Esophagus squamous epithelium (tissue), 5 donors: ENCODE data around the gene NHERF1. TPM values are rescaled to one million over a fixed set of nuclear protein-coding genes. Genes with fewer than 3 reads are reported as not detected.

ENCODE experiments used
- DNase-seq: peaks from one replicate; lab custom pipeline; 2025; lab: John Stamatoyannopoulos, UW
- H3K27ac ChIP-seq, 4 donors: fragments of 200-600 bp; sonication (generic); one replicate each; pipeline ENCODE4 v1.5.1; 2016 to 2019; ENCODE audit warnings: mild to moderate bottlenecking in 1 of 4
- H3K27me3 ChIP-seq, 4 donors: fragments of 200-600 bp; sonication (generic); 1 replicate in 3 of 4; 2 replicates in 1 of 4; pipeline versions ENCODE4 v1.5.1 to v1.6.0; 2017 to 2021; ENCODE audit warnings: antibody characterized with exemption in 1 of 4
- H3K36me3 ChIP-seq, 3 donors: fragments of 200-600 bp; sonication (generic); one replicate each; pipeline ENCODE4 v1.5.1; 2016 to 2019
- H3K4me1 ChIP-seq, 3 donors: fragments of 200-600 bp; sonication (generic); one replicate each; pipeline ENCODE4 v1.5.1; 2017 to 2019
- H3K4me3 ChIP-seq, 4 donors: fragments of 200-600 bp; sonication (generic); 1 replicate in 3 of 4; 2 replicates in 1 of 4; pipeline ENCODE4 v1.5.1; 2016 to 2019; ENCODE audit warnings: mild to moderate bottlenecking in 2 of 4, moderate library complexity in 1 of 4
- H3K9me3 ChIP-seq, 3 donors: fragments of 200-600 bp; sonication (generic); one replicate each; pipeline ENCODE4 v1.5.1; 2016 to 2019
- CTCF ChIP-seq, 6 experiments: fragments of 450-650 bp in 4 of 6; fragments of 200-600 bp in 2 of 6; sonication (generic) in 2 of 6; IDR thresholded peaks; one replicate each; pipeline ENCODE4 v1.5.1; 2016 to 2019; ENCODE audit warnings: antibody characterized with exemption in 6 of 6, mild to moderate bottlenecking in 4 of 6, moderate library complexity in 4 of 6
- POLR2A ChIP-seq, 4 donors: fragments of 450-650 bp; IDR thresholded peaks; one replicate each; pipeline ENCODE4 v1.6.1; 2017; ENCODE audit warnings: antibody characterized with exemption in 4 of 4, mild to moderate bottlenecking in 4 of 4, moderate library complexity in 3 of 4
- WGBS, 2 donors: methylation state at CpG; one replicate each; pipeline ENCODE4 v1.1.5; 2018; 5-methylcytosine and 5-hydroxymethylcytosine counted together
- intact Hi-C: fragments of 100-400 bp; cut with DNase I; formaldehyde crosslinking; loops from one replicate; pipeline ENCODE4 v1.15.0; 2022
- total RNA-seq, 4 donors: library from RNA; depleted of rRNA; stranded (reverse); fragments of >200 nt; gene quantifications; one replicate each; pipeline ENCODE4 v1.1.0, GENCODE V29; 2016
- donor health status: DM: yes; HTN: yes; CAD: no.

The NHERF1 gene
- total RNA-seq, 4 donors from 2014 or later: 214 to 483 (median 313) TPM

- intact Hi-C loops: no loop called here
- Histone ChIP-seq H3K9me3 (no peaks in the 10 kb centered on the region), H3K4me1 (peaks cover 0 to 3% (median 0%) of the 10 kb centered on the region in 3 donors), H3K27ac (no peak overlapping the region), H3K4me3 (no peak overlapping the region), H3K27me3 (peaks cover 0 to 17% (median 0%) of the 10 kb centered on the region in 4 donors), H3K36me3 (no peaks in the 10 kb centered on the region)
- TF ChIP-seq CTCF (IDR thresholded peaks at IDR 0.05) (no peak), POLR2A (IDR thresholded peaks at IDR 0.05) (no peak)
- no peak for DNase-seq
- 82 to 89% methylated on average over 3 of the region's 3 CpGs for WGBS, 2 donors
These were observed 19.7 kb upstream of the NHERF1 start for GRCh38 chr17:74728702-74729075.

GRCh38 chr17:74729368-74729767, 19.1 kb upstream of the NHERF1 start:
- no peak overlapping the region for H3K27ac ChIP-seq
- H3K27me3 ChIP-seq: peaks cover 0 to 21% (median 0%) of the 10 kb centered on the region in 4 donors
- H3K36me3 ChIP-seq: no peaks in the 10 kb centered on the region
- TF ChIP-seq CTCF (IDR thresholded peaks at IDR 0.05): no peak
- no peak for TF ChIP-seq POLR2A (IDR thresholded peaks at IDR 0.05)
- no peaks in the 10 kb centered on the region for H3K9me3 ChIP-seq
- intact Hi-C loops: no loop called here
- DNase-seq: no peak
- H3K4me1 ChIP-seq: peaks cover 0 to 3% (median 0%) of the 10 kb centered on the region in 3 donors
- WGBS, 2 donors: 80% methylated on average over 1 of the region's 5 CpGs; no CpG with 5 or more reads in 1 of the 2 donors
- H3K4me3 ChIP-seq: no peak overlapping the region

GRCh38 chr17:74729866-74730265, 18.6 kb upstream of the NHERF1 start:
- no peak overlapping the region for H3K27ac ChIP-seq
- H3K4me3 ChIP-seq: no peak overlapping the region
- WGBS, 2 donors: 70 to 82% methylated on average over 2 to 13 of the region's 15 CpGs
- H3K36me3 ChIP-seq: no peaks in the 10 kb centered on the region
- intact Hi-C loops: loop anchor here (5.0 kb wide), 1 partner anchor 73 kb away; no protein-coding TSS in a partner anchor
- no peak for DNase-seq
- TF ChIP-seq POLR2A (IDR thresholded peaks at IDR 0.05) (no peak), CTCF (IDR thresholded peaks at IDR 0.05) (no peak)
- H3K9me3 ChIP-seq: no peaks in the 10 kb centered on the region
- peaks cover 0 to 24% (median 0%) of the 10 kb centered on the region in 4 donors for H3K27me3 ChIP-seq
- peaks cover 0 to 3% (median 0%) of the 10 kb centered on the region in 3 donors for H3K4me1 ChIP-seq

GRCh38 chr17:74730491-74731346, 17.7 kb upstream of the NHERF1 start:
- peak overlapping the region in 1 of 4 donors; percentile 5 for H3K27ac ChIP-seq
- 57 to 60% methylated on average over 7 to 8 of the region's 16 CpGs for WGBS, 2 donors
- no peak for TF ChIP-seq CTCF (IDR thresholded peaks at IDR 0.05)
- TF ChIP-seq POLR2A (IDR thresholded peaks at IDR 0.05): no peak
- peaks cover 0 to 3% (median 0%) of the 10 kb centered on the region in 3 donors for H3K4me1 ChIP-seq
- intact Hi-C loops: loop anchor here (5.0 kb wide), 1 partner anchor 73 kb away; no protein-coding TSS in a partner anchor
- H3K27me3 ChIP-seq: peaks cover 0 to 33% (median 0%) of the 10 kb centered on the region in 4 donors
- DNase-seq: no peak
- no peak overlapping the region for H3K4me3 ChIP-seq
- no peaks in the 10 kb centered on the region for H3K9me3 ChIP-seq
- H3K36me3 ChIP-seq: no peaks in the 10 kb centered on the region

- no peak overlapping the region for H3K27ac ChIP-seq
- H3K4me1 ChIP-seq: peaks cover 0 to 4% (median 3%) of the 10 kb centered on the region in 3 donors
- no peak for DNase-seq
- H3K27me3 ChIP-seq: peaks cover 0 to 38% (median 0%) of the 10 kb centered on the region in 4 donors
- 51 to 71% methylated on average over 1 to 2 of the region's 4 CpGs for WGBS, 2 donors
- no peaks in the 10 kb centered on the region for H3K9me3 ChIP-seq
- no peaks in the 10 kb centered on the region for H3K36me3 ChIP-seq
- H3K4me3 ChIP-seq: no peak overlapping the region
- intact Hi-C loops: loop anchor here (5.0 kb wide), 1 partner anchor 74 kb away; no protein-coding TSS in a partner anchor
- no peak for TF ChIP-seq POLR2A (IDR thresholded peaks at IDR 0.05)
- no peak for TF ChIP-seq CTCF (IDR thresholded peaks at IDR 0.05)
These were observed 17.2 kb upstream of the NHERF1 start for GRCh38 chr17:74731347-74731605.
